ENCODE data around the gene CDH15.

CDH15 gene

DNA sequence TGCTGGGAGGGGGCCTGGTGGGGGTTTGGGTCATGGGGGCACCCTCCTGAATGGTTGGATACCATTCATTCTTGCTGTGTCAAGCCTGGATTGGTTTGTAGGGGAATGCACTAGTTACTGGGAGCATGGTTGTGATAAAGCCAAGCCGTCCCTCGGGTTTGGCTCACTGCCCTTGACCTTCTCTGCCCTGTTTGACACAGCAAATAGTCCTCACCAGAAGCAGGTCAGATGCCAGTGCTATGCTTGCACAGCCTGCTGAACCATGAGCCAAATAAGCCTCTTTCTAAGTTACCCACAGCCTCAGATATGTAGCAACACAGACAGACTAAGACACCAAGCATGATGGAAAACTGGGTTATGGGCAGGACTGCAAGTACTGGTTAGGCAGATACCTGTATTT, 60.6 kb downstream of the CDH15 start:
- H3K36me3 ChIP-seq (ENCODE audit: insufficient read depth, low read length) = peaks cover 59% of the 10 kb centered on the region
- no peaks in the 10 kb centered on the region for H3K4me1 ChIP-seq (ENCODE audit: insufficient read depth, low read length)

GRCh38 chr16:89233678-89234490, 62.3 kb downstream of the CDH15 start:
- no peak for TF ChIP-seq EZH2 (IDR thresholded peaks at IDR 0.05; ENCODE audit: borderline replicate concordance, low read depth, low read length, severe bottlenecking)
- TF ChIP-seq, protein P1, sequence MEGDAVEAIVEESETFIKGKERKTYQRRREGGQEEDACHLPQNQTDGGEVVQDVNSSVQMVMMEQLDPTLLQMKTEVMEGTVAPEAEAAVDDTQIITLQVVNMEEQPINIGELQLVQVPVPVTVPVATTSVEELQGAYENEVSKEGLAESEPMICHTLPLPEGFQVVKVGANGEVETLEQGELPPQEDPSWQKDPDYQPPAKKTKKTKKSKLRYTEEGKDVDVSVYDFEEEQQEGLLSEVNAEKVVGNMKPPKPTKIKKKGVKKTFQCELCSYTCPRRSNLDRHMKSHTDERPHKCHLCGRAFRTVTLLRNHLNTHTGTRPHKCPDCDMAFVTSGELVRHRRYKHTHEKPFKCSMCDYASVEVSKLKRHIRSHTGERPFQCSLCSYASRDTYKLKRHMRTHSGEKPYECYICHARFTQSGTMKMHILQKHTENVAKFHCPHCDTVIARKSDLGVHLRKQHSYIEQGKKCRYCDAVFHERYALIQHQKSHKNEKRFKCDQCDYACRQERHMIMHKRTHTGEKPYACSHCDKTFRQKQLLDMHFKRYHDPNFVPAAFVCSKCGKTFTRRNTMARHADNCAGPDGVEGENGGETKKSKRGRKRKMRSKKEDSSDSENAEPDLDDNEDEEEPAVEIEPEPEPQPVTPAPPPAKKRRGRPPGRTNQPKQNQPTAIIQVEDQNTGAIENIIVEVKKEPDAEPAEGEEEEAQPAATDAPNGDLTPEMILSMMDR (IDR thresholded peaks at IDR 0.05; ENCODE audit: borderline replicate concordance, extremely low read depth, low read length, poor library complexity, severe bottlenecking) = no peak
- ATAC-seq (ENCODE audit: insufficient read depth, low read depth) (no peak), DNase-seq (no peak)
- Histone ChIP-seq H3K79me2 (ENCODE audit: insufficient read depth, low read length) (0 out of 2 replicates have a peak, but pooled peaks cover 3% of the 10 kb centered on the region), H3K27ac (ENCODE audit: low read length) (no peak overlapping the region), H3K4me2 (ENCODE audit: insufficient read depth, low read length) (no peak overlapping the region), H3K9ac (ENCODE audit: low read depth, low read length) (no peak overlapping the region), H3K4me3 (ENCODE audit: low read depth in 1 of 2, low read length in 2 of 2) (no peak overlapping the region), H3K4me1 (ENCODE audit: insufficient read depth, low read length) (no peaks in the 10 kb centered on the region), H3K9me3 (ENCODE audit: insufficient read depth, low read length, severe bottlenecking) (no peaks in the 10 kb centered on the region), H2AFZ (ENCODE audit: low read depth, low read length) (no peak overlapping the region), H4K20me1 (ENCODE audit: insufficient read depth, low read length) (no peaks in the 10 kb centered on the region), H3K27me3 (ENCODE audit: insufficient read depth, low read length, poor library complexity) (no peaks in the 10 kb centered on the region), H3K36me3 (ENCODE audit: insufficient read depth, low read length) (peaks cover 41% of the 10 kb centered on the region)

More for the DNA sequence above, 60.6 kb downstream of the CDH15 start:
- H3K79me2 ChIP-seq (ENCODE audit: insufficient read depth, low read length) = 0 out of 2 replicates have a peak, but pooled peaks cover 3% of the 10 kb centered on the region
- no peak overlapping the region for H2AFZ ChIP-seq (ENCODE audit: low read depth, low read length)
- no peaks in the 10 kb centered on the region for H3K9me3 ChIP-seq (ENCODE audit: insufficient read depth, low read length, severe bottlenecking)
- H3K4me3 ChIP-seq (ENCODE audit: low read depth in 1 of 2, low read length in 2 of 2) = no peak overlapping the region
- no peak for ATAC-seq (ENCODE audit: insufficient read depth, low read depth)
- H3K27me3 ChIP-seq (ENCODE audit: insufficient read depth, low read length, poor library complexity) = no peaks in the 10 kb centered on the region
- no peak overlapping the region for H3K9ac ChIP-seq (ENCODE audit: low read depth, low read length)
- no peak for TF ChIP-seq EZH2 (IDR thresholded peaks at IDR 0.05; ENCODE audit: borderline replicate concordance, low read depth, low read length, severe bottlenecking)
- no peaks in the 10 kb centered on the region for H4K20me1 ChIP-seq (ENCODE audit: insufficient read depth, low read length)
- H3K4me2 ChIP-seq (ENCODE audit: insufficient read depth, low read length) = no peak overlapping the region
- DNase-seq = no peak
- no peak overlapping the region for H3K27ac ChIP-seq (ENCODE audit: low read length)

GRCh38 chr16:89237733-89238132, 66.2 kb downstream of the CDH15 start:
- no peak overlapping the region for H2AFZ ChIP-seq (ENCODE audit: low read depth, low read length)
- TF ChIP-seq, protein P1 (IDR thresholded peaks at IDR 0.05; ENCODE audit: borderline replicate concordance, extremely low read depth, low read length, poor library complexity, severe bottlenecking) = no peak
- no peak for TF ChIP-seq EZH2 (IDR thresholded peaks at IDR 0.05; ENCODE audit: borderline replicate concordance, low read depth, low read length, severe bottlenecking)
- H3K9ac ChIP-seq (ENCODE audit: low read depth, low read length) = no peak overlapping the region
- no peaks in the 10 kb centered on the region for H3K27me3 ChIP-seq (ENCODE audit: insufficient read depth, low read length, poor library complexity)
- peaks cover 14% of the 10 kb centered on the region for H3K4me1 ChIP-seq (ENCODE audit: insufficient read depth, low read length)
- H3K36me3 ChIP-seq (ENCODE audit: insufficient read depth, low read length) = peaks cover 13% of the 10 kb centered on the region; the same call in 1 of the 2 replicates
- peaks cover 8% of the 10 kb centered on the region for H3K79me2 ChIP-seq (ENCODE audit: insufficient read depth, low read length)
- no peaks in the 10 kb centered on the region for H4K20me1 ChIP-seq (ENCODE audit: insufficient read depth, low read length)
- no peak for DNase-seq
- no peak overlapping the region for H3K4me2 ChIP-seq (ENCODE audit: insufficient read depth, low read length)
- no peak overlapping the region for H3K27ac ChIP-seq (ENCODE audit: low read length)
- H3K9me3 ChIP-seq (ENCODE audit: insufficient read depth, low read length, severe bottlenecking) = no peaks in the 10 kb centered on the region
- no peak overlapping the region for H3K4me3 ChIP-seq (ENCODE audit: low read depth in 1 of 2, low read length in 2 of 2)
- no peak for ATAC-seq (ENCODE audit: insufficient read depth, low read depth)
